Measurements from ENCODE around the gene FAM228B.
A peak's percentile ranks its signal among the peaks of the same experiment; 100 is the strongest.
"Not testable (repeated sequence)": the region's sequence is repeated elsewhere in the genome, so short reads cannot be mapped to it uniquely, and the experiment has no call there.

Gene FAM228B
- long read RNA-seq, donor 1, partial matches to known transcripts = 0 of 2 reads
- long read RNA-seq, donor 1, other reads (novel, unspliced or antisense) = 0 of 2 reads
- long read RNA-seq, donor 2 = 0 reads
- long read RNA-seq, donor 3 = 0 reads
- long read RNA-seq, donor 4, partial matches to known transcripts = 24 of 47 reads
- long read RNA-seq, donor 4, other reads (novel, unspliced or antisense) = 22 of 47 reads
- long read RNA-seq, donor 5, partial matches to known transcripts = 539 of 592 reads
- long read RNA-seq, donor 5, other reads (novel, unspliced or antisense) = 53 of 592 reads
- long read RNA-seq, donor 6 = 0 reads
- long read RNA-seq, donor 7 = 0 reads
- long read RNA-seq, donor 8, partial matches to known transcripts = 0 of 2 reads
- long read RNA-seq, donor 8, other reads (novel, unspliced or antisense) = 0 of 2 reads

DNA sequence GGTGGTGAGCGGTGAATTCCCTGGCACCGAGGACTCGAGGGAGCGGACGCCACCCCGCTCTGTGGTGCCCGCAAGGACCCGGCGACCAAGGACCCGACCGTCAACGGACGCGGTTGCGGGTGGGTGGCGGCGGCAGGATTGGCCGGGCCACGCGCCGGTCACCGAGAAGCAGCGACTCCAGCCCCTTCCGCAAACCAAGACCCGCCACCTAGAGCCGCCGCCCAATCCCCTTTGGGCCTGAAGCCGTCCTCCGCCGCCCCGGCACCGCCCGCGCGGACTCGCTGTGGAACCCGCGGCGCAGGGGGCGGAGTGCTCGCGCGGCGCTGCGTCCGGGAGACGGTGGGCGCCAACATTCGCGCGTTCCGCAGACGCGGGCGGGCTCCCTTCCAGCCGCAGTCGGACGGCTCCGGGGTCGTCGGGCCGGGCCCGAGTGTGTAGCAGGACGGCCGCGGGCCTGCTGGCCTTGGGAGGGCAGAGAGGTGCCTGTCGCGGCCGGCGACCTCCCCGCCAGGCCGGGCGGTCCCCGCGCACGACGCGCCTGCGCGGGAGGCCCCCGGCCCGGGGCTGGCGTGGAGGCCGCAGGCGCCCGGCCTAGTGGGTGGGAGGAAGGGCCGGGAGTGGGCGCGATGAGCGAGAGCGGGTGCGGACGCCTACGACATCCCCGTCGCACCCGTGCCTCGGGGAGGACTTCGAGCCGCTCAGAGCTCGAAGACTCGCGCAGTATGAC lies at the start of gene FAM228B, which contains the start of gene PFN4:
Gene FAM228B, plus strand, starts transcription at position 275 of the 727 bp plus-strand sequence. CDS start 893 bp downstream, outside the sequence.
Gene PFN4, minus strand, starts transcription at position 140 of the 727 bp plus-strand sequence. CDS start 799 bp downstream, outside the sequence.
- peak; percentile 97 for DNase-seq

DNA sequence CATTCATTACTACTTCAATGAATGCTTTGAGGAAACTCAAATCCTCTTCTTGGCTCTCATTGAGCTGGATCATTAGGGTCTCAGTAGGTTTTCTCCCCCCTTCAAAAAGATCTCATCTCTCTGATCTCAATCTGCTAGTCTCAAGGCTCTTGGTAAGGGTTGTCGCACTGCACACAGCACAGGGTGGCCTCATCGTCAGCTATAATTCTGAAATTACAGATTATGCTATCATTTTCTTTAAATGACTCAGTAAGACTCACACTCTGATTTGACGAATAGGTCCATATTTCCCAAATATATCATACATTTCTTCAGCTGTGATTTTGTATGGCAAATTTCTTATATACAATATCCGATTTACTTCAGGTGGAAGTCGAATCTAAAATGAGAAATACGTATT lies 49.5 kb upstream of the FAM228B start:
- DNase-seq = no peak

DNA sequence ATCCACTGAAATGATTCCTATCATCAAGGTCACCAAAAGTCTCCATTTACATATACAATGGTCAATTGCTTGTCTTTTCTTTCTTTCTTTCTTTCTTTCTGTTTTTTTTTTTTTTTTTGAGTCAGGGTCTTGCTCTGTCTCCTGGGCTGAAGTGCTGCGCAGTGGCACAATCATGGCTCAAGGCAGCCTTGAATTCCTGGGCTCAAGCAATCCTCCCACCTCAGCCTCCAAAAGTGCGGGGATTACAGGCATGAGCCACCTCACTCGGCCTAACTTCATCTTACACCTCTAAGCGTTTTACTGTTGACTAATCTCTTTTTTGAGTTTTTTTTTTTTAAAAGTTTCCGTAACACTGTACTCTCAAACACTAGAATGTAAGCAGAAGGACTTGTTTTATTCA lies 48.0 kb upstream of the FAM228B start:
- DNase-seq = no peak

DNA sequence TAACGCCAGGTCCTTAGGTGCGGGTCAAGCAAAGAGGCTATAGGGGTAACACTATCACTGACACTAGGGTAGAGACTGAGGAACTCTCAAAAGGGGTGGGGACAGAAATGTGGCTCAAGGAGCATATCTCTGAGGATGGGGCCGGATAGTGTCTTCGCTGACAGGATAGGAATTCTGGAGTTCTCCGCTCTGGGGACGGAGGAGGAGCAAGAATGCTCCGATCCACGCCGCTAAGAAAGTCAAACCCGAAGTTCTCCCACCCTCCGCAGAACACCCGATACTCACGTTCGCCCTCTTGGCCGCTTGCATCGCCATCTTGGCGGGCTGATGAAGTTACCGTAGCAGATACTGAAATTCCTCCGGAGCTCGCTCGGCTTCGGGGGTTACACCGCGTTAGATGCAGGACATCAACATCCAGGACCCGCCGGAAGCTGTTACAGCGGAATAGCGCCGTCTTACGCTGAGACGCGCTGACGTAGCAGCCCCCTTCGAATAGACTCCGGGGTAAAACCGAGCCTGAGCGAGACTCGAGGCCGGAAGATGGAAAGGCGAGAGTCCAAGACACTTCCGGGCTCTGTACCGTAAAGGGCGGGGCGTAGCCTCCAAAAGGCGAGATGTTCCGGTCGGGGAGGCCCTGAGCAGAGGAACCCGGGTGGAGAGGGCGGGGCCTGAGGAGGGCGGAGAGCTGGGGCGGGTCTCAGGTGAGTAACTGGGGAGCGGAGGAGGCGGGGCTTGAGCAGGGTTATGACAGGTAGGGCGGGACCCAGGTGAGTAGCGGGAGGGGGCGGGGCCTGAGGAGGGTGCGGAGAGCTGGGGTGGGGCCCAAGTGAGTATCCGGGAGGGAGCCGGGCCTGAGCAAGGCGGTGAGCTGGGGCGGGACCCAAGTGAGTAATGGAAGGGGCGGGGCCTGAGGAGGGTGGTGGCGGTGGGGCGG lies 47.1 kb upstream of the FAM228B start, which contains the start of gene SF3B6:
Gene SF3B6, minus strand, starts transcription at position 412 of the 934 bp plus-strand sequence. Its CDS starts 97 bp downstream, at position 315.
- peak; percentile 87 for DNase-seq

DNA sequence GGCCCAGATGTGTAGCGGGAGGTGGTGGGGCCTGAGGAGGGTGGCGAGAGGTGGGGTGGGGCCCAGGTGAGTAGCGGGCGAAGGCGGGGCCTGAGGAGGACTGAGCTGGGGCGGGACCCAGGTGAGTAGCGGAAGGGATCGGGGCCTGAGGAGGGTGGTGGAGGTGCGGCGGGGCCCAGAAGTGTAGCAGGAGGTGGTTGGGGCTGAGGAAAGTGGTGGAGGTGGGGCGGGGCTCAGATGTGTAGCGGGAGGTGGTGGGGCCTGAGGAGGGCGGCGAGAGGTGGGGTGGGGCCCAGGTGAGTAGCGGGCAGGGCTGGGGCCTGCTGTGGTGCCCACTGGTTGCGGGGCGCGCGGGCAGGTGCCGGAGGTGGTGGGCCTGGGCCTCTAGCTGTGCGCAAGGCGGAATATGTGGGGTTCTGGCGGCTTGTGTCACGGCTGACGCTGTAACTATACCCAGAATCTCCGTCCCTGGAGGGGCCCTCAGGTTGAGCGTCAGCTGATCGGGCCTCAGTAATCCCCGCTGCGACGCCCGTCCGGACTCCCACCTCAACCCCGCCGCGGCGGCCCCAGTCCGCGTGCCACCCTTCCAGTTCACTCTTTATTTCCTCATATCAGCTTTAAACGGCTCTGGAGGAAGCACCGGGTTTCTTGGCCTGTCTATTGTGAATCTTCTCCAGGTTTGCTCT lies 46.3 kb upstream of the FAM228B start:
- peak; percentile 72 for DNase-seq

DNA sequence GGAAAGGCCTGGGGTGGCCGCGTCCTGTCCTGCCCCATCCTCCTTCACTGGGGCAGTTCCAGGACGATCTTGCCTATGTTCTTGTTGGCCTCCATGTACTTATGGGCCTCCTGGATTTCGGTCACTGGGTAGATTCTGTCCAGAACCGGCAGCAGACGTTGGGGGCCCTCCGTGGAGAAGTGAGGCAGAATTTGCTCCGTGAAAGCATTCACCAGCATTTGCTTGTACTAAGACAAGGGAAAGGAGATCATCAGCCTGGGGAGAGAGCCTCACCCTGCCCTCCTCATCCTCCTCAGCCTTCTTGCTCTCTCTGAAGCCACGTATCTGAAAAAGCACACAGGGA lies 45.8 kb upstream of the FAM228B start:
- no peak for DNase-seq

DNA sequence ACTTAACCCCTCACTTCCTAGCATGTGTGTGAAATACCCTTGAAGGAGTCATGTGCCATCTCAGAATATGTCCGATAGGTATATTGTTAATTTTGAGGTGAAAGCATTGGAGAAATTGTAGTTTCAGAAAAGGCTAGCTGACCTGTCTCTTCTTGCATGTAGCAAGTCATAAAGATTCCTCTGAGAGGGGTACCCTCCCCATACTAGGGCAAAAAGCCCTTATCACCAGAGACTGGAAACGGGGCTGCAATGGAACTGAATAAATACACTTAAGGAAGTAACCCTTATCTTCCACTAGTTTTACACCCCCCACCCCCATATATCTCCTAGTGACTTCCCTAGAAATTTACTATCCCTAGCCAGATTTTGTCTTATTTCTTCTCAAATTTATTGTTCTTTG lies 45.4 kb upstream of the FAM228B start:
- no peak for DNase-seq

DNA sequence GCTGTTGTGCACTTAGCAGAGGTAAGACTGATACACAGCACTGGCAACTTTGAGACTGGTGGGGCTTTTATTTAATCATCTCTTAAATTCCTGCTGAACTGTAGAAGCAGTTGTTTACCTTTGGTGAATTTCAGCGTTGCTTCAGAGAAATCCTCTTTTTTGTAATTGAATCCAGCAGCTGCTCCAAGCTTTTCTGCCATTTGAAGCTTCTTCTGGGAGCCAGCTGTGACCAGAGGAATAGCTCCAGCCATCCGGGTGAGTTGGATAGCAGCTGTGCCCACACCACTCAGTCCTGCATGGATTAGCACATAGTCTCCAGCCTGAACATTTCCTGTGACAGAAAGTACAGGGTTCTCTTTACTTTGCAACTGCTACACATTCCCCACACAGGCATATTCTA lies 42.6 kb upstream of the FAM228B start:
- DNase-seq = no peak

DNA sequence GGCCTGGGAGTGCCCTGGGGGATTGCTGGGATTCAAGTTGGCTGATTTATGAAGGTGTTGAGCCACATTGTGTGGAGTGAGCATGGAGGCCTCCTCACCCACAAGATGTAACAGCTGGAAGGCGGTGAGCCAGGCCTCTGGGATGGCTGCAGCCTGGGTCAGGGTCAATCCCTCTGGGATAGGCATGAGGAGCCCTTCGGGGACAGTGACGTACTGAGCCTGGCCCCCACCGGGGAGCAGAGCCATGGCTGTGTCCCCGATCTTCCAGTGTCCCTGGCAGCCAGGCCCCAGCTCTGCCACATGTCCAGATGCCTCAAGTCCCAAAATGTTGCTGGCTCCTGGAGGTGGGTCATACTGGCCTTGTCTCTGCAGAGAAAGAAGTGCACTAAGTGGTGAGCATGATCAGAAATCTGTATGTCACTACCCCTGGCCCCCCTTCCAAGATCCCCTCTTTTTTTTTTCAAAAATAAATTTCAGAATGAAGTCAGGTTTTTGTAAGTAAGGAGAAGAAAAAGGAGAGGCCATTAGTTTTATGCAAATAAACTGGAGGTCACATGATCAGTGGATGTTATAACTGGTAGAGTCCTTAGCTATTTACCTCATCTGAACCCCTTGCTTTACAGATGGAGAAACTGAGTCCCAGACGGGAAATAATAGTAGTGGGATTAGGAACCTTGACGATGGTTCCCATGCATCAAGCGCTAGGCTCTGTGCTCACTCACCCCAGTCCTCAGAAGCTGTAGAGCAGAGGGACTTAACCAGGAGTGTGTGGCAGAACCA lies 40.3 kb upstream of the FAM228B start:
- DNase-seq = no peak

DNA sequence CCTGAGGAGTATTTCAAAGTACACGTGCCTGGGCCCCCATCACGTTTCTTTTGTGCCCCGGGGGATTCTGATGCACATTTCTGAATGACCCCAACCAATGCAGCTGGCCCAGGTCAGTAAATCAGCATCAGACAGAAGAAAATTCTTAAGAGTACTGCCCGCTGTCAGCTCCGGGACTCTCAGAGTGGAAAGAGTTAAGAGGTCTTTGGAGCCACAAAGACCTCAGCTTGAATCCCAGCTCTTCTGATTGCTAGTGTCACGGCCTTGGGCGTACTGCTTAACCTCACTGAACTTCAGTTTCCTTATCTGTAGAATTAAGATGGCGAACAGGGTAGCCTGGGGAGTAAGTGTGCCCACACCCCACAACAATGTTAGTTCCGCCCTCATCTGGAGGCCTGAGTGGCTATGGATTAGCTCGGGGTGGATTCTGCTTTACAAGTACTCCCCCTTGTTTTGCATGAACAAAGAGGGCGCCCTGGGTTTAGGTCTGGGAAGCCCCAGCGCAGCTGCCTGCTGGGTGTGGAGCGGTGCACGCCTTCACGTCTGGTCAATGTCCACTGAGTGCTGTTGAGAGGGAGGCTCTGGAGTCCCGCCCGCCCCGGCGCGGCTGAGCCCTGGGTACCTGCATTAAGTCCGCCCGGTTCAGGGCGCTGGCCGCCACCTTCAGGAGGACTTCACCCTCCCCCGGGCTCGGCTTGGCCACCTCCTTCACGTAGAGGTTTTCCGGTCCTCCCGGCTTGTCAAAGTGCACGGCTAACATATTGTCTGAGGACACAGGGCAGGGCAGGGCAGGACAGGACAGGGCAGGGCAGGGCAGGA lies 39.5 kb upstream of the FAM228B start:
- peak; percentile 96 for DNase-seq

DNA sequence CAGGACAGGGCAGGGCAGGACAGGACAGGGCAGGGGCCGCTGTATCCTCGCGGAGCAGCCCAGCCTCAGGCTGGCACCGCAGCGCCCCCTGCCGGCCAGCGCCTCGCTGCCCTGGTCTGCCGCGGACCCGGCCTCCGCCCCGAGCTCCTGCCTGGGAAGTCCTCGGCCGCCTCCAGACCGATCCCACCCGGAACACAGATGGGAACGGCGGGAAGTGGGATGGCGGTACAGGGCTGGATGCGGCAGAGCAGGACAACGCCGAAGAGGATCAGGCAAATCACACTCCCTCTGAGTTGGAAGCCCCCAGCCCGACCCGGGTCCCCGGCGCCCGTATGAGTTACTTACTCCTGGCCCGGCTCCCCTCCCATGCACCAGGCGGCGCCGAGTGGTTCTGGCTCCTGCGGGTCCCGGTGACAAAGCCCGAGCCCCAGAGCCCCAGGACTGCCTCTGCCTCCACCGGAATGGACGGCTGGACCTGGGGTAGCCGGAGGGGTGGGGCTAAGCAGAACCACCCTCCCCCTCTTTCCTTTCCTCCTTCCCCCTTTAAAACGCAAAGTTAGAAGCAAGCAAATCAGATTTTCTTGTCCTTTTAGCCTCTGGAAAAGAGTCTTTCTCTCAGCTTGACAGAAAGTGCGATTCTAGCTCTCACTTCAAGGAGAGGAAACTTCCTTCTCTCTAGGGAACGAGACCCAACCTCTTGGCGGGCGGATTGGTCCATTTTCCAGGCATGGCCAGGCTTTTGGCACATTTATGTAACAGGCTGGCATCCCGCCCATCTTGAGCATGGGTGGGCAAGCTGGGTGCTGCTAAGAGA lies 38.7 kb upstream of the FAM228B start, which contains the start of gene TP53I3:
Gene TP53I3, minus strand, starts transcription at position 449 of the 814 bp plus-strand sequence. CDS start 508 bp downstream, outside the sequence.
- DNase-seq = peak; percentile 99

DNA sequence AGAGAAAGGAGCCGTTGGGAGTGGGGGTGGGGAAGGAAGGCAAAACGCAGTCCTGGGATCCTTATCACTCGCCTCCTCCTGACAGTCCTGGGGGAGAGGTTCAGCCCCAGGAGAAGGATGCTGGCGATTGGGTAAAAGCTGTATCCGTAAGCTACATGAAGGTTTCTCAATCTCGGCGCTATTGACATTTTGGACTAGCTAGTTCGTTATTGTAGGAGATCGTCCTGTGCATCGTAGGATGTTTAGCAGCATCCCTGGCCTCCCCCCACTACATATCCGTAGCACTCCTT lies 38.1 kb upstream of the FAM228B start:
- no peak for DNase-seq

DNA sequence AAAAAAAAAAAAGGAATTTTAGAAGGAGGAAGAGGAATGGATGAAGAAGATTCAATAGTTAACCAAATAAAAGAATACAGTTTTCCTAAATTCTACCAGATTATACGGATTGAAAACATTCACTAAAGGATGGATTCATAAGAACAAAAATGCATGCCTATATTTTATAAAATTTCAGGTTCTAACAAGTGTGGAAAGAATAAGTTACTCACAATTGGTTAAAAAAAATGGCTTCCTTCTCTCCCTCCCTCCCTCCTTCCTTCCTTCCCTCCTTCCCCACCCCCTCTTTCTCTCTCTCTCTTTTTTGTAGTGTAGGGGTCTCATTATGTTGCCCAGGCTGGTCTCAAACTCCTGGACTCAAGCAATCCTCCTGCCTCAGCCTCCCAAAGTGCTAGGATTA lies 37.0 kb upstream of the FAM228B start:
- no peak for DNase-seq

DNA sequence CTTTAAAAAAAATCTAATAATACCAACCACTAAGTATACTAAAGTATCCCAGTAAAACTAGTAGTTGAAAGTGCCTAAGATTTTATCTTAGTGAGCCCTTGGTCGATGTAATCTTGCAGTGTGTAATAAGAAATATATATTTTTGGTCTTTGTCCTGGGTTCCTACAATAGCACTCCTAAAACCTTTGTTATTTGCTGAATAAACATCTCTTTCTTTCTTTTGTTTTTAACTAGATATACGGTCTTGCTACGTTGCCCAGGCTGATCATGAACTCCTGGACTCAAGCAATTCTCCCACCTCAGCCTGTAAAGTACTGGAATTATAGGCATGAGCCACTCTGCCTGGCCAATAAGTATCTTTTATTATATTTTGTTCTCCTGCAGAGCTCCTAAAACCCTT lies 36.2 kb upstream of the FAM228B start:
- no peak for DNase-seq

DNA sequence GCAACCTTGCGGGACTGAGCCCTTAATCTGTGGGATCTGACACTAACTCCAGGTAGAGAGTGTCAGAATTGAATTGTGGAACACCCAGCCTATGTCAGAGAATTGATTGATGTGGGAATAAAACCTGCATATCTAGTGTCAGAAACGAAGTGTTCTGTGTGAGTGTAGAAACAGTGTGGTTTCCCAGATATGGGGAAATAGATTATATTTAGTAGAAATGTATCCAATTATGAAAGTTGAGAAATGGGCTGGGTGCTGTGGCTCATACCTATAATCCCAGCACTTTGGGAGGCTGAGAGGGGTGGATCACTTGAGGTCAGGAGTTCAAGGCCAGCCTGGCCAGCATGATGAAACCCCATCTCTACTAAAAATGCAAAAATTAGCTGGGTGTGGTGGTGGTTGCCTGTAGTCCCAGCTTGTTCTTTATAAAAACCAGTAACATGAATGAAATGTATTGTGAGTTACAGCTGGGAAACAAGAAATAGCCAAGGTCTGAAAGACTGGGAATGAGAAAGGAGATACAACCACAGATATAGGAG lies 34.4 kb upstream of the FAM228B start:
- no peak for DNase-seq

DNA sequence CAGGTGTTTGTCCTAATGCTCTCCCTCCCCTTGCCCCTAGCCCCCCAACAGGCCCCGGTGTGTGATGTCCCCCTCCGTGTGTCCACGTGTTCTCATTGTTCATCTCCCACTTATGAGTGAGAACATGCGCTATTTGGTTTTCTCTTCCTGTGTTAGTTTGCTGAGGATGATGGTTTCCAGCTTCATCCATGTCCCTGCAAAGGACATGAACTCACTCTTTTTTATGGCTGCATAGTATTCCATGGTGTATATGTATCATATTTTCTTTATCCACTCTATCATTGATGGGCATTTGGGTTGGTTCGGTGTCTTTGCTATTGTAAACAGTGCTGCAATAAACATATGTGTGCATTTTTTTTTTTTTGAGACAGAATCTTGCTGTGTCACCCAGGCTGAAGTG lies 30.0 kb upstream of the FAM228B start:
- not testable (repeated sequence) for DNase-seq

DNA sequence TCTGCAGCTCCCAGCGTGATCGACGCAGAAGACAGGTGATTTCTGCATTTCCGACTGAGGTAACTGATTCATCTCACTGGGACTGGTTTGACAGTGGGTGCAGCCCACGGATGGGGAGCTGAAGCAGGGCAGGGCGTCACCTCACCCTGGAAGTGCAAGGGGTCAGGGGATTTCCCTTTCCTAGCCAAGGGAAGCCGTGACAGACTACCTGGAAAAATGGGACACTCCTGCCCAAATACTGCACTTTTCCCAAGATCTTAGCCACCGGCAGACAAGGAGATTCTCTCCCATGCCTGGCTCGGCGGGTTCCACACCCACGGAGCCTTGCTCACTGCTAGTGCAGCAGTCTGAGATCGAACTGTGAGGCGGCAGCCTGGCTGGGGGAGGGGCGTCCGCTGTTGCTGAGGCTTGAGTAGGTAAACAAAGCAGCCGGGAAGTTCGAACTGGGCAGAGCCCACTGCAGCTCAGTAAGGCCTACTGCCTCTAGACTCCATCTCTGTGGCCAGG lies 28.0 kb upstream of the FAM228B start:
- not testable (repeated sequence) for DNase-seq

DNA sequence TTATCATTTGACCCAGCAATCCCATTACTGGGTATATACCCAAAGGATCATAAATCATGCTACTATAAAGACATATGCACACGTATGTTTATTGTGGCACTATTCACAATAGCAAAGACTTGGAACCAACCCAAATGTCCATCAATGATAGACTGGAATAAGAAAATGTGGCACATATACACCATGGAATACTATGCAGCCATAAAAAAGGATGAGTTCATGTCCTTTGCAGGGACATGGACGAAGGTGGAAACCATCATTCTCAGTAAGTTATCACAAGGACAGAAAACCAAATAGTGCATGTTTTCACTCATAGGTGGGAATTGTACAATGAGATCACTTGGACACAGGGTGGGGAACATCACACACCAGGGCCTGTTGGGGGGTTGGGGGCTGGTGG lies 22.5 kb upstream of the FAM228B start:
- not testable (repeated sequence) for DNase-seq

DNA sequence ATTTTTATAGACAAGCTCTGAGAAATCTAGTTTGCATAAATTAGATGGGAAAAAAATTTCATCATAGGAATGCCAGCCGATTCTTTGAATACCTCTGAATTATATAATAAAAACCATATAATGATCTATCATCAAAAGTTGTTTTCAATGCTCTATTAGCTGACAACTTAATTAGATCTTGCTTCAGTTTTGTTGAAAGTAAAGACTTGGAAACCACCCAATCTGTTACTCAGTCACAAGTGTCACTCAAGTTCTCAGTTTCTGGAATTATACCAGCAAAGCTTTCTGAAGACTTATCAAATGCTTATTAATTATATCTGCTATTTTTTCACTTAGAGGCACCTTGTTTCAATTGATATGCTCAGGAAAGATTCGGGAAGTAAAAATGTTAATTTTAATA lies 21.3 kb upstream of the FAM228B start:
- DNase-seq = no peak

Data from right kidney (tissue), 9 donors.